Peyer's patch (tissue), 4 donors: ENCODE measurements around the gene KCNMA1. TPM values are rescaled to one million over a fixed set of nuclear protein-coding genes. Genes with fewer than 3 reads are reported as not detected.

ENCODE experiments used
- DNase-seq, 3 donors: peaks; one replicate each; pipeline ENCODE4 v3.0.0-alpha.2; 2017 to 2019
- H3K27ac ChIP-seq, 4 donors: fragments of 200-600 bp; sonication (generic); one replicate each; pipeline ENCODE4 v1.5.1; 2016 to 2019
- H3K27me3 ChIP-seq, 2 donors: fragments of 200-600 bp; sonication (generic); one replicate each; pipeline ENCODE4 v1.5.1; 2019
- H3K36me3 ChIP-seq, 3 donors: fragments of 200-600 bp; sonication (generic); one replicate each; pipeline ENCODE4 v1.5.1; 2016 to 2019
- H3K4me1 ChIP-seq, 4 donors: fragments of 200-600 bp; sonication (generic); one replicate each; pipeline ENCODE4 v1.5.1; 2016 to 2019
- H3K4me3 ChIP-seq, 4 donors: fragments of 200-600 bp; sonication (generic); 1 replicate in 3 of 4; 2 replicates in 1 of 4; pipeline ENCODE4 v1.5.1; 2016 to 2019; ENCODE audit warnings: mild to moderate bottlenecking in 1 of 4
- H3K9me3 ChIP-seq, 4 donors: fragments of 200-600 bp; sonication (generic); one replicate each; pipeline ENCODE4 v1.5.1; 2016 to 2019; ENCODE audit warnings: mild to moderate bottlenecking in 1 of 4
- CTCF ChIP-seq, 6 experiments: fragments of 450-650 bp in 4 of 6; fragments of 200-600 bp in 2 of 6; sonication (generic) in 1 of 6; IDR thresholded peaks; one replicate each; pipeline ENCODE4 v1.5.1; 2017 to 2019; ENCODE audit warnings: antibody characterized with exemption in 6 of 6, mild to moderate bottlenecking in 3 of 6, moderate library complexity in 1 of 6
- POLR2A ChIP-seq, 2 donors: fragments of 450-650 bp; IDR thresholded peaks; one replicate each; pipeline ENCODE4 v1.5.1; 2017; ENCODE audit warnings: antibody characterized with exemption in 2 of 2, mild to moderate bottlenecking in 2 of 2, moderate library complexity in 2 of 2
- total RNA-seq, 4 donors: library from RNA; depleted of rRNA; stranded (reverse); fragments of >200 nt; gene quantifications; one replicate each; pipeline ENCODE4 v1.1.0, GENCODE V29; 2016

The KCNMA1 gene
- total RNA-seq, 4 donors from 2014 or later: 17.8 to 29.1 (median 23.9) TPM

DNA sequence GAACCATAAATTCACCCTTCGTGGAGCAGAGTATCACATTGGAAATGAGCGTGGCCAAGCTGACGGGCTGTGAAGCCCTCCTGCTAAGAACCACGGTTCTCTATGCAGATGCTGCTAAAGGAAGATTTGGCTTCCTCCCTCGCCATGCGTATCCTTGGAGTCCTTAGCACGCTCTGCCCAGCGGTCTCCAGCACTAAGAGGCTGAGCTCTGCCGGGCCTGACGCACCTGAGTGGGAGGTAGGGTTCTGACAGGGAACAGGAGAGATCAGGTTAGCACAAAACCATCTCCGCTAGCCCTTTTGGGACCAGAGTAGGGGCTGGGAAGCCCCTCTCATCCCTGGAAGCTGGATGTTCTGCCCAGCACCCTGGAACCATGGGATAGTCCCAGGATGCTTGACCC, 225.8 kb downstream of the KCNMA1 start:
- no peak for TF ChIP-seq POLR2A (IDR thresholded peaks at IDR 0.05)
- TF ChIP-seq CTCF (IDR thresholded peaks at IDR 0.05): no peak
- Histone ChIP-seq H3K27me3 (no peaks in the 10 kb centered on the region), H3K4me1 (peaks cover 0 to 30% (median 0%) of the 10 kb centered on the region in 4 donors), H3K9me3 (no peaks in the 10 kb centered on the region), H3K27ac (no peak overlapping the region), H3K36me3 (no peaks in the 10 kb centered on the region), H3K4me3 (no peak overlapping the region)
- DNase-seq: no peak

DNA sequence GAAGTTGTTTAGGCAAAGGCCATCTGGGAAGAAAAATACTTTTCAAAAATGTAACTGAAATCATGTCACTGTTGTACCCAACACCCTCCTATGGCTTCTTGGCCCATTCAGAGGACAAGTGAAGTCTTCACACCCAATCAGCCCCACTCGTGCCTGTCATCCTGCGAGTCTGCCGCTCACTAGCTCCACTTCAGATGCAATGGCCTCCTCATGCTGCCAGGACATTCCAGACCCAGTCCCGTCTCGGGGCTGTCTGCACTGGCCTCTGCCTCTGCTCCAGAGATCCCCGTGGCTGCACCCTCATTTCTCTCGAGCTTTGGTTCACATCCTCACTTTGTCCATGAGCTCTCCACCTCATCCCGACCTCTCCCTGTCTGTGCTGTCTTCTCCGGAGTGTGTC, 227.1 kb downstream of the KCNMA1 start:
- Histone ChIP-seq H3K4me1 (peaks cover 0 to 42% (median 5%) of the 10 kb centered on the region in 4 donors), H3K36me3 (no peaks in the 10 kb centered on the region), H3K27ac (peak overlapping the region in 2 of 4 donors; percentile 17 to 57), H3K4me3 (no peak overlapping the region), H3K27me3 (no peaks in the 10 kb centered on the region), H3K9me3 (no peaks in the 10 kb centered on the region)
- no peak for TF ChIP-seq CTCF (IDR thresholded peaks at IDR 0.05)
- no peak for TF ChIP-seq POLR2A (IDR thresholded peaks at IDR 0.05)
- no peak for DNase-seq

- Histone ChIP-seq H3K4me3 (no peak overlapping the region), H3K4me1 (peaks cover 0 to 42% (median 5%) of the 10 kb centered on the region in 4 donors), H3K27me3 (no peaks in the 10 kb centered on the region), H3K36me3 (no peaks in the 10 kb centered on the region), H3K27ac (peak overlapping the region in 2 of 4 donors; percentile 40 to 57), H3K9me3 (no peaks in the 10 kb centered on the region)
- peak in 2 of 3 donors; percentile 90 to 91 for DNase-seq
- peak in 1 of 2 donors; percentile 16 for TF ChIP-seq POLR2A (IDR thresholded peaks at IDR 0.05)
- no peak for TF ChIP-seq CTCF (IDR thresholded peaks at IDR 0.05)
Observed at GRCh38 chr10:77409697-77410471, 227.7 kb downstream of the KCNMA1 start.

GRCh38 chr10:77408259-77408658, 229.3 kb downstream of the KCNMA1 start:
- Histone ChIP-seq H3K4me3 (no peak overlapping the region), H3K36me3 (no peaks in the 10 kb centered on the region), H3K27me3 (no peaks in the 10 kb centered on the region), H3K27ac (no peak overlapping the region), H3K4me1 (peaks cover 0 to 42% (median 5%) of the 10 kb centered on the region in 4 donors), H3K9me3 (no peaks in the 10 kb centered on the region)
- no peak for TF ChIP-seq CTCF (IDR thresholded peaks at IDR 0.05)
- no peak for TF ChIP-seq POLR2A (IDR thresholded peaks at IDR 0.05)
- DNase-seq: no peak

- Histone ChIP-seq H3K27me3 (no peaks in the 10 kb centered on the region), H3K36me3 (no peaks in the 10 kb centered on the region), H3K27ac (peak overlapping the region in 1 of 4 donors; percentile 28), H3K4me3 (no peak overlapping the region), H3K4me1 (peaks cover 0 to 40% (median 5%) of the 10 kb centered on the region in 4 donors), H3K9me3 (no peaks in the 10 kb centered on the region)
- TF ChIP-seq CTCF (IDR thresholded peaks at IDR 0.05): no peak
- no peak for TF ChIP-seq POLR2A (IDR thresholded peaks at IDR 0.05)
- DNase-seq: no peak
Observed at GRCh38 chr10:77406764-77407430, 230.7 kb downstream of the KCNMA1 start.
